Right ventricle myocardium inferior (tissue), 1 donor: ENCODE measurements around the gene AUH. TPM values are rescaled to one million over a fixed set of nuclear protein-coding genes. Genes with fewer than 3 reads are reported as not detected.
"Not testable (repeated sequence)": the region's sequence is repeated elsewhere in the genome, so short reads cannot be mapped to it uniquely, and the experiment has no call there.

Source experiments
- ATAC-seq: fragments of 200-7000 bp; cut with Tn5 transposase; one replicate; pipeline ENCODE4 v1.9.1; 2020; ENCODE audit warnings: mild to moderate bottlenecking, moderate library complexity
- DNase-seq: peaks from one replicate; pipeline ENCODE4 v3.0.0; 2021; ENCODE audit errors: missing footprints
- intact Hi-C: fragments of 100-400 bp; cut with DNase I; formaldehyde crosslinking; loops from one replicate; pipeline ENCODE4 v1.11.0; 2022
- total RNA-seq: library from RNA; stranded (reverse); fragmentation: NEBNext Ultra II Directional; extraction: Animal tissue kit (Norgen Biotek cat#: 25700); gene quantifications from one replicate; pipeline ENCODE4 v1.2.1, GENCODE V29; 2021
- donor health status: DM: no; HTN: yes; CAD: no; lungs with severe emphysema.

The AUH gene
- total RNA-seq, 1 donor from 2014 or later, result 37.9 TPM

GRCh38 chr9:91384954-91385353 lies 23.2 kb upstream of the AUH start:
- no peak for ATAC-seq
- no peak for DNase-seq
- intact Hi-C loops, result no loop called here

- ATAC-seq (no peak), DNase-seq (no peak)
- intact Hi-C loops, result no loop called here
Measured at GRCh38 chr9:91383577-91383976, 21.9 kb upstream of the AUH start.

- ATAC-seq (no peak), DNase-seq (no peak)
- intact Hi-C loops, result no loop called here
Measured at GRCh38 chr9:91382298-91382697, 20.6 kb upstream of the AUH start.

- ATAC-seq (no peak), DNase-seq (no peak)
- intact Hi-C loops, result no loop called here
Measured at GRCh38 chr9:91379426-91379825, 17.7 kb upstream of the AUH start.

- DNase-seq (no peak), ATAC-seq (no peak)
- intact Hi-C loops, result no loop called here
Measured at GRCh38 chr9:91378695-91379127, 17.0 kb upstream of the AUH start.

GRCh38 chr9:91378054-91378453 lies 16.3 kb upstream of the AUH start:
- intact Hi-C loops, ATAC-seq: not testable (repeated sequence)

GRCh38 chr9:91376239-91376638 lies 14.5 kb upstream of the AUH start:
- DNase-seq (no peak), ATAC-seq (no peak)
- intact Hi-C loops, result no loop called here

More at GRCh38 chr9:91378054-91378453, 16.3 kb upstream of the AUH start:
- DNase-seq, result not testable (repeated sequence)

- DNase-seq, result no peak
- no peak for ATAC-seq
- intact Hi-C loops, result no loop called here
Measured at GRCh38 chr9:91374939-91375338, 13.2 kb upstream of the AUH start.

- intact Hi-C loops, result no loop called here
- DNase-seq (no peak), ATAC-seq (no peak)
Measured at GRCh38 chr9:91371894-91372293, 10.2 kb upstream of the AUH start.

- ATAC-seq, intact Hi-C loops, DNase-seq: not testable (repeated sequence)
Measured at GRCh38 chr9:91370006-91370405, 8.3 kb upstream of the AUH start.

GRCh38 chr9:91364702-91365101 lies 3.0 kb upstream of the AUH start:
- no peak for ATAC-seq
- intact Hi-C loops, result loop anchor here (5.0 kb wide), 2 partner anchors 172 to 247 kb away; no protein-coding TSS in a partner anchor
- DNase-seq, result no peak

- ATAC-seq, result no peak
- intact Hi-C loops, result loop anchor here (5.0 kb wide), 2 partner anchors 172 to 247 kb away; no protein-coding TSS in a partner anchor
- DNase-seq, result no peak
Measured at GRCh38 chr9:91364005-91364404, 2.3 kb upstream of the AUH start.

GRCh38 chr9:91362051-91362611 lies 413 bp upstream of the AUH start:
- DNase-seq (no peak), ATAC-seq (no peak)
- intact Hi-C loops, result loop anchor here (1.0 to 5.0 kb wide), 3 partner anchors 62 to 245 kb away; no protein-coding TSS in a partner anchor

- intact Hi-C loops, result loop anchor here (5.0 kb wide), 2 partner anchors 168 to 243 kb away; no protein-coding TSS in a partner anchor
- no peak for ATAC-seq
- no peak for DNase-seq
Measured at GRCh38 chr9:91360551-91361290, 997 bp downstream of the AUH start.

- DNase-seq (no peak), ATAC-seq (no peak)
- intact Hi-C loops, result loop anchor here (5.0 kb wide), 2 partner anchors 168 to 243 kb away; no protein-coding TSS in a partner anchor
Measured at GRCh38 chr9:91359734-91360470, 1.8 kb downstream of the AUH start.

- DNase-seq (no peak), ATAC-seq (no peak)
- intact Hi-C loops, result no loop called here
Measured at GRCh38 chr9:91359083-91359482, 2.6 kb downstream of the AUH start.

GRCh38 chr9:91354881-91355280 lies 6.8 kb downstream of the AUH start:
- intact Hi-C loops, result no loop called here
- DNase-seq (no peak), ATAC-seq (no peak)

GRCh38 chr9:91349115-91349555 lies 12.6 kb downstream of the AUH start:
- intact Hi-C loops, result no loop called here
- no peak for ATAC-seq
- DNase-seq, result no peak

- intact Hi-C loops, result no loop called here
- ATAC-seq, result no peak
Measured at GRCh38 chr9:91348191-91348807, 13.4 kb downstream of the AUH start.

More at GRCh38 chr9:91348191-91348807, 13.4 kb downstream of the AUH start:
- DNase-seq, result no peak
